ENCODE results near the gene TPP1. TPM values are rescaled to one million over a fixed set of nuclear protein-coding genes. Genes with fewer than 3 reads are reported as not detected.

The TPP1 gene
- total and polyA plus RNA-seq, 10 of the 15 experiments (the other 5 are each of a cell fraction or from before 2014, with no cell fraction given), result 7.5 to 64.6 (median 38.3) TPM

DNA sequence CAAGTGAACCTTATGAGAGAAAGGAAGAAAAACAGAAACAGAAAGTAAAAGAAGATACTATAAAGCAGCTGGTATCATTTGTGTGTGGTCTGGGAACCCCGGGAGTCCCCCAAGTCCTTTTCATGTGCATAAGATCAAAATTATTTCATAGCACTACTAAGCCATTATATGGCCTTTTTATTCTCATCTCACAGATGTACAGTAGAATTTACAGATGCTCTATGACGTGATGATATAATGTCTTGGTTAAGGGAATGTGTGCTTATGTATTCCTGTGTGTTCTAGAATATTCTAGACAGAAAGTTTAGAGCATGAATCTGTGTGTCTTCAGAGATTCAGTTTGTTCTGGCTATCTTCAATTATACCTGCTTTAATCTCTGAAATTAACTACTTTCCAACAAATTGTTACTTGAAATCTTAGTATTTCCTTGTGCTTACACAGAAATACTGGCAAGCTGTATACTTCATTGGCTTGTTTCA is 8.6 kb upstream of the TPP1 start (continued):
- TF ChIP-seq, protein P1, sequence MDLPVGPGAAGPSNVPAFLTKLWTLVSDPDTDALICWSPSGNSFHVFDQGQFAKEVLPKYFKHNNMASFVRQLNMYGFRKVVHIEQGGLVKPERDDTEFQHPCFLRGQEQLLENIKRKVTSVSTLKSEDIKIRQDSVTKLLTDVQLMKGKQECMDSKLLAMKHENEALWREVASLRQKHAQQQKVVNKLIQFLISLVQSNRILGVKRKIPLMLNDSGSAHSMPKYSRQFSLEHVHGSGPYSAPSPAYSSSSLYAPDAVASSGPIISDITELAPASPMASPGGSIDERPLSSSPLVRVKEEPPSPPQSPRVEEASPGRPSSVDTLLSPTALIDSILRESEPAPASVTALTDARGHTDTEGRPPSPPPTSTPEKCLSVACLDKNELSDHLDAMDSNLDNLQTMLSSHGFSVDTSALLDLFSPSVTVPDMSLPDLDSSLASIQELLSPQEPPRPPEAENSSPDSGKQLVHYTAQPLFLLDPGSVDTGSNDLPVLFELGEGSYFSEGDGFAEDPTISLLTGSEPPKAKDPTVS (IDR thresholded peaks at IDR 0.05; ENCODE audit: low read depth, low read length), result peak; percentile 96
- TF ChIP-seq, protein P2, sequence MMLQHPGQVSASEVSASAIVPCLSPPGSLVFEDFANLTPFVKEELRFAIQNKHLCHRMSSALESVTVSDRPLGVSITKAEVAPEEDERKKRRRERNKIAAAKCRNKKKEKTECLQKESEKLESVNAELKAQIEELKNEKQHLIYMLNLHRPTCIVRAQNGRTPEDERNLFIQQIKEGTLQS (IDR thresholded peaks at IDR 0.05; ENCODE audit: borderline replicate concordance, extremely low read depth, low read depth, low read length), result no peak
- TF ChIP-seq ATF7 (IDR thresholded peaks at IDR 0.05; ENCODE audit: low read depth) (peak; percentile 54; the same call in 1 of the 2 replicates), ESRRA (IDR thresholded peaks at IDR 0.05; ENCODE audit: low read length) (no peak), NR2F1 (conservative IDR thresholded peaks at IDR 0.05) (no peak), BHLHE40 (IDR thresholded peaks at IDR 0.05; ENCODE audit: borderline replicate concordance in 1 of 2, low read depth in 2 of 2, low read length in 1 of 2) (0 out of 4 replicates have a peak, but pooled peaks of 1 of the 2 experiments have one; percentile 33)

DNA sequence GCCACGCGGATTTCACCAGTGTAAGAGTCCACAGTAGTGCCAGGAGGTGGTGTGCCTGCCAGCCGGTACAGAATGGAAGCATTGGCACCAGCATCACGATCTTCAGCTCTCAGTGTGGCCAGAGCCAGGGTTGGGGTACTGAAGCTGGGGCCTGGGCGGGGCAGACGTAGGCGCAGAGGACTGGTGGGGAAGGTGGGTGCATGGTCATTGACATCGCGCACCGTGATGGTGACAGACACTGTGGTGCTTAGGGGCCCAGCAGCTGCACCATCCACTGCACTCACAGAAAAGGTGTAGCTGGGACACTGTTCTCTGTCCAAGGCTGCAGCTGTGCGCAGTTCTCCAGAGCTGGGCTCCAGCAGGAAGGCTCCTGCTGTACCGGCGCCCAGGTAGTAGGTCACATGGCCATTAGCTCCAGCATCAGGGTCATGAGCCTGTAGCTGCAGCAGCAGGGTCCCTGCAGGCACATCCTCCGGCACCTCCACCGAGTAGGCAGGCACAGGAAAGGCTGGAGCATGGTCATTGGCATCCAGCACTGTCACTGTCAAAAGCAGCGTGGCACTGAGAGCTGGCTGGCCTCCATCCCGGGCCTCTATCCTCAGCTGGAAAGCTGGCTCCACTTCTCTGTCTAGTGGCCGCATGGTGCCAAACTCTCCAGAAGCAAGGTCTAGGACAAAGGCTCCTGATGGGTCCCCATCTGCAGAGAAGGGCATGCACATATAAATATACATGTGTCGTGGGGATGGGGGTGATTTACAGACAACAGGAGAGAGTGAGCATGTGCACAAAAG is 7.9 kb upstream of the TPP1 start:
- DNase-seq (ENCODE audit: low read depth, low spot score), result no peak
- RAD21 ChIA-PET (ENCODE audit: unreplicated experiment), result interaction anchor here (1.1 to 1.5 kb wide), 4 partner anchors 8 to 79 kb away, joined by 3 to 13 read pairs (median 5); partner anchors contain the start of genes MRPL17 and TPP1
- no peaks in the 10 kb centered on the region for H4K20me1 ChIP-seq (ENCODE audit: control insufficient read depth, insufficient read depth)
- no peaks in the 10 kb centered on the region for H3K79me2 ChIP-seq (ENCODE audit: control insufficient read depth, insufficient read depth, low read length)
- H3K4me3 ChIP-seq, result no peak overlapping the region; the same call in 1 of the 2 replicates
- 73% methylated on average over 19 of the region's 19 CpGs for WGBS (ENCODE audit: insufficient coverage, insufficient replicate concordance, low lambda C conversion rate, missing lambda C conversion rate)
- POLR2A ChIA-PET, result interaction anchor here (0.7 to 1.8 kb wide), 5 partner anchors 8 to 54 kb away, joined by 3 to 10 read pairs (median 4); partner anchors contain the start of genes TAF10 and TPP1
- no peaks in the 10 kb centered on the region for H3K9me3 ChIP-seq (replicated peaks; ENCODE audit: control insufficient read depth, insufficient read depth, low read length)
- no peak overlapping the region for H3K27ac ChIP-seq (ENCODE audit: control insufficient read depth, insufficient read depth)
- SMC1A ChIA-PET (ENCODE audit: uncharacterized antibody, unreplicated experiment), result interaction anchor here (0.9 to 1.7 kb wide), 6 partner anchors 8 to 79 kb away, joined by 3 to 6 read pairs (median 4); partner anchors contain the start of gene TPP1
- no peak overlapping the region for H3K9ac ChIP-seq (ENCODE audit: control insufficient read depth, insufficient read depth, low read length)
- CTCF ChIA-PET, result interaction anchor here (0.7 to 2.3 kb wide), 5 partner anchors 8 to 1931 kb away, joined by 3 to 6 read pairs (median 4); partner anchors contain the start of genes MRPL17 and TPP1
- peak overlapping the region; percentile 32; the same call in 1 of the 2 replicates for H3K4me2 ChIP-seq (ENCODE audit: control insufficient read depth, insufficient read depth)
- intact Hi-C loops (cut with micrococcal nuclease; ENCODE audit: unreplicated experiment), result no loop called here
- ATAC-seq, result no peak; the same call in 2 of the 3 replicates
- FAIRE-seq, result no peak
- no peaks in the 10 kb centered on the region for H3K36me3 ChIP-seq (ENCODE audit: control insufficient read depth in 2 of 2, insufficient read depth in 2 of 2, low read length in 1 of 2)
- in situ Hi-C loops (cut with MboI), result no loop called here
- BruUV-seq (replicated peaks), result no TSS peak
- peaks cover 9% of the 10 kb centered on the region for H3K4me1 ChIP-seq (ENCODE audit: control insufficient read depth, insufficient read depth, low read length)
- H2AFZ ChIP-seq (ENCODE audit: control insufficient read depth, low read depth, low read length), result peak overlapping the region; percentile 37; the same call in 1 of the 2 replicates
- TF ChIP-seq TCF12 (IDR thresholded peaks at IDR 0.05; ENCODE audit: low read depth, low read length), result no peak
- 0 out of 2 replicates have a peak, but pooled peaks have one; percentile 28 for TF ChIP-seq LARP7 (IDR thresholded peaks at IDR 0.05)
- no peaks in the 10 kb centered on the region for H3K27me3 ChIP-seq (replicated peaks in 1 of 2; ENCODE audit: control insufficient read depth in 2 of 2, insufficient read depth in 2 of 2, low read length in 1 of 2)

All from GM12878 (cell line).